ENCODE results near the gene NUP88.

The NUP88 gene

GRCh38 chr17:5419959-5420653, 644 bp upstream of the NUP88 start, which contains the start of gene RPAIN:
RPAIN (plus strand) TSS chr17:5420182; CDS start chr17:5420211, 29 bp downstream.
- DNase-seq (ENCODE audit: low read depth): peak; percentile 45

- DNase-seq (ENCODE audit: low read depth): no peak
Observed at GRCh38 chr17:5418858-5419355, 555 bp downstream of the NUP88 start.

- no peak for DNase-seq (ENCODE audit: low read depth)
Observed at GRCh38 chr17:5416901-5417300, 2.6 kb downstream of the NUP88 start.

- no peak for DNase-seq (ENCODE audit: low read depth)
Observed at GRCh38 chr17:5413682-5414081, 5.8 kb downstream of the NUP88 start.

GRCh38 chr17:5410594-5411272, 8.7 kb downstream of the NUP88 start:
- no peak for DNase-seq (ENCODE audit: low read depth)

- DNase-seq (ENCODE audit: low read depth): no peak
Observed at GRCh38 chr17:5408186-5408585, 11.3 kb downstream of the NUP88 start.

- no peak for DNase-seq (ENCODE audit: low read depth)
Observed at GRCh38 chr17:5405400-5405799, 14.1 kb downstream of the NUP88 start.

GRCh38 chr17:5399767-5400166, 19.7 kb downstream of the NUP88 start:
- no peak for DNase-seq (ENCODE audit: low read depth)

- DNase-seq (ENCODE audit: low read depth): no peak
Observed at GRCh38 chr17:5396612-5397011, 22.9 kb downstream of the NUP88 start.

- DNase-seq (ENCODE audit: low read depth): no peak
Observed at GRCh38 chr17:5391678-5392077, 27.8 kb downstream of the NUP88 start.

- no peak for DNase-seq (ENCODE audit: low read depth)
Observed at GRCh38 chr17:5381542-5381941, 37.9 kb downstream of the NUP88 start.

- no peak for DNase-seq (ENCODE audit: low read depth)
Observed at GRCh38 chr17:5380491-5381135, 38.8 kb downstream of the NUP88 start.

GRCh38 chr17:5379351-5380107, 39.9 kb downstream of the NUP88 start:
- no peak for DNase-seq (ENCODE audit: low read depth)

GRCh38 chr17:5378566-5379207, 40.8 kb downstream of the NUP88 start:
- no peak for DNase-seq (ENCODE audit: low read depth)

GRCh38 chr17:5373112-5373511, 46.4 kb downstream of the NUP88 start:
- no peak for DNase-seq (ENCODE audit: low read depth)

- DNase-seq (ENCODE audit: low read depth): no peak
Observed at GRCh38 chr17:5370411-5370810, 49.1 kb downstream of the NUP88 start.

GRCh38 chr17:5365831-5366230, 53.6 kb downstream of the NUP88 start:
- DNase-seq (ENCODE audit: low read depth): no peak

- no peak for DNase-seq (ENCODE audit: low read depth)
Observed at GRCh38 chr17:5364696-5365095, 54.8 kb downstream of the NUP88 start.

GRCh38 chr17:5364156-5364555, 55.3 kb downstream of the NUP88 start:
- DNase-seq (ENCODE audit: low read depth): no peak

GRCh38 chr17:5362162-5362811, 57.2 kb downstream of the NUP88 start:
- DNase-seq (ENCODE audit: low read depth): no peak

GRCh38 chr17:5361426-5361825, 58.0 kb downstream of the NUP88 start:
- no peak for DNase-seq (ENCODE audit: low read depth)

All from CMK (cell line).